Upper lobe of left lung (tissue), 4 donors: ENCODE data around the gene FRG2.
"Not testable (repeated sequence)": the region's sequence is repeated elsewhere in the genome, so short reads cannot be mapped to it uniquely, and the experiment has no call there.

ENCODE experiments used
- CTCF ChIP-seq, 6 experiments: fragments of 450-650 bp in 4 of 6; fragments of 200-600 bp in 2 of 6; sonication (generic) in 2 of 6; IDR thresholded peaks; one replicate each; pipeline ENCODE4 v1.5.1; 2016 to 2019; ENCODE audit warnings: antibody characterized with exemption in 6 of 6
- EP300 ChIP-seq, 4 donors: sonication (generic); formaldehyde crosslinking; IDR thresholded peaks; one replicate each; pipeline ENCODE4 v1.5.1; 2017; ENCODE audit warnings: antibody characterized with exemption in 4 of 4, control low read depth in 2 of 4
- POLR2A ChIP-seq, 4 donors: fragments of 450-650 bp; IDR thresholded peaks; one replicate each; pipeline ENCODE4 v1.5.1; 2016 to 2017; ENCODE audit warnings: antibody characterized with exemption in 4 of 4, mild to moderate bottlenecking in 2 of 4
- POLR2AphosphoS5 ChIP-seq, 2 donors: sonication (generic); formaldehyde crosslinking; IDR thresholded peaks; one replicate each; pipeline ENCODE4 v1.5.1; 2017; ENCODE audit warnings: antibody characterized with exemption in 2 of 2

DNA sequence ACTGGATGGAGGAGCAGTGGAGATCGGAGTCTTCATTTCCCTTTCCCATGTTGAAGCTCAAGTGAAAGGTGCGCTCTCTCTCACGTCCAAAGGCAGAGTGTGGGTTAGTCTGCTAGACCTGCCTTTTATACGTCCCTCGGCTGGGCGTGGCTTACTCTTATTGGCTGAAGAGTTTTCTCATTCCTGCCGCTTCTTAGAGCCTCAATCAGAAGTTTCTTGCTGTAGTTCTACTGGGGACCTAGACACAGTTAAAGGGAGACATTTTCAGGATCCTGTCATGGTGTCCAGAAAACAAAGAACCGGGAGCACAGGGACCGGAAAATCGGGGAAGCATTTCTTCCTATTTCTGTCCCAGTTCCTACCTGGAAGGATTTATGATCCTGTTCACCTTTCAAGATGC lies at the start of gene FRG2:
- not testable (repeated sequence) for TF ChIP-seq CTCF, POLR2A, EP300, POLR2AphosphoS5 (IDR thresholded peaks at IDR 0.05)
